Mucosa of descending colon (tissue), 3 donors: ENCODE data around the gene CADPS2. TPM values are rescaled to one million over a fixed set of nuclear protein-coding genes. Genes with fewer than 3 reads are reported as not detected.

Experiments used
- ATAC-seq: fragments of 200-7000 bp; cut with Tn5 transposase; one replicate; pipeline ENCODE4 v1.9.1; 2020; ENCODE audit warnings: mild to moderate bottlenecking, moderate library complexity
- DNase-seq, 3 donors: peaks; one replicate each; pipeline ENCODE4 v3.0.0-alpha.2; 2020
- H3K36me3 ChIP-seq: fragments of 200-600 bp; one replicate; pipeline ENCODE4 v1.8.0; 2021; ENCODE audit warnings: low read depth, mild to moderate bottlenecking
- H3K4me1 ChIP-seq: fragments of 200-600 bp; one replicate; pipeline ENCODE4 v1.8.0; 2021; ENCODE audit warnings: low read depth, mild to moderate bottlenecking
- H3K4me3 ChIP-seq: fragments of 200-600 bp; one replicate; pipeline ENCODE4 v1.8.0; 2021; ENCODE audit warnings: mild to moderate bottlenecking
- H3K9me3 ChIP-seq: fragments of 200-600 bp; one replicate; pipeline ENCODE4 v1.8.0; 2021; ENCODE audit warnings: mild to moderate bottlenecking
- CTCF ChIP-seq: fragments of 200-600 bp; IDR thresholded peaks from one replicate; pipeline ENCODE4 v1.8.0; 2022; ENCODE audit warnings: antibody characterized with exemption, mild to moderate bottlenecking
- intact Hi-C, 2 donors: fragments of 100-400 bp; cut with DNase I in 1 of 2; cut with micrococcal nuclease in 1 of 2; formaldehyde crosslinking; loops; one replicate each; pipeline versions ENCODE4 v1.11.0 to v1.11.1; 2022; cut with DNase I, micrococcal nuclease
- total RNA-seq, 3 donors: library from RNA; stranded (reverse); fragmentation: NEBNext Ultra II Directional in 2 of 3; extraction: Animal tissue kit (Norgen Biotek cat#: 25700) in 2 of 3; gene quantifications; one replicate each; pipeline versions ENCODE4 v1.2.1 to v1.2.4, GENCODE V29; 2021 to 2023
- donor health status: DM: no; HTN: no; CAD: no; lungs with moderate emphysema.
- donor health status: DM: no; HTN: no; CAD: no.
- donor health status: DM: no; HTN: yes; CAD: no.

The CADPS2 gene
- total RNA-seq, 3 donors from 2014 or later, result 11.3 to 12.7 (median 11.7) TPM

- intact Hi-C loops, result no loop called here
- H3K9me3 ChIP-seq, result no peaks in the 10 kb centered on the region
- no peak for ATAC-seq
- no peak for TF ChIP-seq CTCF
- H3K36me3 ChIP-seq, result no peaks in the 10 kb centered on the region
- no peak for DNase-seq
- no peak overlapping the region for H3K4me3 ChIP-seq
- no peaks in the 10 kb centered on the region for H3K4me1 ChIP-seq
Observed at GRCh38 chr7:122750389-122750788, 135.9 kb downstream of the CADPS2 start.

- no peaks in the 10 kb centered on the region for H3K36me3 ChIP-seq
- H3K9me3 ChIP-seq, result no peaks in the 10 kb centered on the region
- TF ChIP-seq CTCF, result no peak
- H3K4me1 ChIP-seq, result no peaks in the 10 kb centered on the region
- no peak for DNase-seq
- intact Hi-C loops, result no loop called here
- no peak for ATAC-seq
- H3K4me3 ChIP-seq, result no peak overlapping the region
Observed at GRCh38 chr7:122748195-122748594, 138.1 kb downstream of the CADPS2 start.

- H3K9me3 ChIP-seq, result no peaks in the 10 kb centered on the region
- no peaks in the 10 kb centered on the region for H3K36me3 ChIP-seq
- no peak overlapping the region for H3K4me3 ChIP-seq
- DNase-seq (no peak), ATAC-seq (no peak)
- intact Hi-C loops, result no loop called here
- no peak for TF ChIP-seq CTCF
- no peaks in the 10 kb centered on the region for H3K4me1 ChIP-seq
Observed at GRCh38 chr7:122746948-122747347, 139.3 kb downstream of the CADPS2 start.

GRCh38 chr7:122743211-122743610 is 143.0 kb downstream of the CADPS2 start:
- ATAC-seq, result no peak
- no peaks in the 10 kb centered on the region for H3K4me1 ChIP-seq
- H3K4me3 ChIP-seq, result no peak overlapping the region
- no peaks in the 10 kb centered on the region for H3K36me3 ChIP-seq
- intact Hi-C loops, result no loop called here
- no peak for DNase-seq
- no peak for TF ChIP-seq CTCF
- H3K9me3 ChIP-seq, result no peaks in the 10 kb centered on the region

- DNase-seq (no peak), ATAC-seq (no peak)
- TF ChIP-seq CTCF, result no peak
- intact Hi-C loops, result no loop called here
- H3K4me1 ChIP-seq, result no peaks in the 10 kb centered on the region
- no peaks in the 10 kb centered on the region for H3K9me3 ChIP-seq
- H3K4me3 ChIP-seq, result no peak overlapping the region
- no peaks in the 10 kb centered on the region for H3K36me3 ChIP-seq
Observed at GRCh38 chr7:122738947-122739346, 147.3 kb downstream of the CADPS2 start.

GRCh38 chr7:122736183-122736582 is 150.1 kb downstream of the CADPS2 start:
- H3K4me3 ChIP-seq, result no peak overlapping the region
- ATAC-seq (no peak), DNase-seq (no peak)
- no peak for TF ChIP-seq CTCF
- no peaks in the 10 kb centered on the region for H3K4me1 ChIP-seq
- no peaks in the 10 kb centered on the region for H3K36me3 ChIP-seq
- no peaks in the 10 kb centered on the region for H3K9me3 ChIP-seq
- intact Hi-C loops, result no loop called here
